T-helper 17 cell (primary cell): ENCODE measurements around the gene FBXO3. TPM values are rescaled to one million over a fixed set of nuclear protein-coding genes. Genes with fewer than 3 reads are reported as not detected.

Source experiments
- ATAC-seq: fragments of 150-1000 bp; cut with Tn5 transposase; 2 replicates; pipeline ENCODE4 v1.10.0; 2021; ENCODE audit warnings: mild to moderate bottlenecking, moderate library complexity
- DNase-seq, 3 donors: peaks; one replicate each; pipeline versions ENCODE4 v3.0.0 to v3.0.0-alpha.2; 2020 to 2021
- H3K9me3 ChIP-seq: one replicate; pipeline ENCODE4 v1.7.0; 2013; ENCODE audit warnings: low read length, mild to moderate bottlenecking; ENCODE audit not compliant: control insufficient read depth, poor library complexity, severe bottlenecking
- H3K27ac Mint-ChIP-seq: one replicate; pipeline ENCODE4 v1.8.0; 2022; ENCODE audit warnings: mild to moderate bottlenecking, moderate library complexity, mixed read lengths
- H3K27me3 Mint-ChIP-seq: one replicate; pipeline ENCODE4 v1.8.0; 2022; ENCODE audit warnings: mixed read lengths
- H3K36me3 Mint-ChIP-seq: one replicate; pipeline ENCODE4 v1.8.0; 2022; ENCODE audit warnings: low read depth, mixed read lengths
- H3K4me1 Mint-ChIP-seq: one replicate; pipeline ENCODE4 v1.8.0; 2022; ENCODE audit warnings: mild to moderate bottlenecking, mixed read lengths
- H3K4me3 Mint-ChIP-seq: one replicate; pipeline ENCODE4 v1.8.0; 2022; ENCODE audit warnings: mild to moderate bottlenecking, moderate library complexity, mixed read lengths
- total RNA-seq, 4 donors: library from RNA in 2 of 4; stranded (reverse) in 2 of 4; gene quantifications; one replicate each; pipeline ENCODE4 v1.2.3 and lab custom pipeline; 2022 to 2026

FBXO3 gene
- total RNA-seq, 2 donors from 2014 or later, result 43.9 to 57.3 TPM

DNA sequence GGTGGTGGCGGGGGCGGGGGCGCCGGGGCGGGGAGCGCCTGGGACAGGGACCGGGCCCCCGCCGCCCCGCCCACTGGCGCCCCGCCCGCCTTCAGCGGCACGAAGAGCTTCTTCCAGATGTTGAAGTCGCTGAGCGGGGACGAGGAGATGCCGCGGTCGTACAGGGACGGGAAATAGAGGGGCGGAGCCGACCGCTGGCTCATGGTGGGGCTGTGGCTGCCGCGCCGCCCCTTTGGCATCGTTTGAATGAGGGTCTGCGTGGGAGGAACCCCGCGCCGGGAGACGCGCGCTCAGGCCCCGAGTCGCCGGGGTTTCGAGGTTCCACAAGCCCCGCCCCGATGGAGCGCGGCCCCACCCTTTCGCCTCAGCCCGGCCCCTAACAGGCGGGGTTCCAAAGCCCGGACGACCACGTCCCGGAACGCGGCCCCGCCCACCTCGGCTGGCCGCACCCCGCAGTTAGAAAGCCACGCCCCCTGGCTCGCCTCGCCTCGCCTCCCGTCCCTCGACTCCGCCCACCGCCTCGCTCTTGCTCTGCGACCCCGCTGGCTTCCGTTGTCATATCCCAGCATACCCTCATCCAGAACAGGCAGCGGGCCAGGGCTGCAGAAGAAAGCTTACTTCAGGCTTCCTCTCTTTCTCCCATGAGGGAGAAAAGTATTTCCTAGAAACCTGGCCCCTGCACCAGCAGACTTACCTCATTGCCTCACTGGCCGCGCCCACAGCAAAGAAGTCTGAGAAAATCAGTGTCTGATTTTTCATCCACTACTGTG lies 73.6 kb downstream of the FBXO3 start, which contains the start of gene C11orf91:
TSS of gene C11orf91 (minus strand) at position 325 of the 770 bp plus-strand sequence. CDS start at position 239, 86 bp downstream.
- Mint-ChIP-seq H3K36me3 (peaks cover 6% of the 10 kb centered on the region), H3K4me3 (peak within 1 kb of the TSS; percentile 90), H3K4me1 (peaks cover 29% of the 10 kb centered on the region), H3K27me3 (peaks cover 19% of the 10 kb centered on the region), H3K27ac (peak within 1 kb of the TSS; percentile 45)
- peak; percentile 96 for ATAC-seq
- H3K9me3 ChIP-seq, result no peaks in the 10 kb centered on the region
- peak; percentile 95 to 98 (median 95) for DNase-seq

DNA sequence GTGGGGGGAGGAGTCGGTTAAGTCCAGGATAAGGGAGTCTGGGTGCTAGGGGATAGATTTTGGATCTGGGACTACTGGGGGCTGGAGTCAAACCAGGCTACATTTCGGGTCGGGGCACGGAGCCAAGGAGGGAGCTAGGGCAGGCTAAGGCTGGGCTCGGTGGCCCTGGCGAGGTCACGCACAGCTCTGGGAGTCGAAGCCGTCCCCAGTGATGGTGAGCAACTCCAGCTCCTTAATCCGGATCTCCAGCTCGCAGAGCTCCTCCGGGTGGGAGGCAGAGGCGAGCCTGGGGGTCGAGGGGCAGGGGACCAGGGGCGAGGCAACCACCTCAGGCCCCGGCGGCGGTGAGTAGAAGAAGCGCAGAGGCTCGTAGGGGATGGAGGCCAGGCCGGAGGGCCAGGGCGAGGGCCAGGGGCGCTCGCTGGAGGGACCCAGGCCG lies 74.2 kb downstream of the FBXO3 start:
- DNase-seq, result no peak
- peak overlapping the region; percentile 90 for H3K4me3 Mint-ChIP-seq

DNA sequence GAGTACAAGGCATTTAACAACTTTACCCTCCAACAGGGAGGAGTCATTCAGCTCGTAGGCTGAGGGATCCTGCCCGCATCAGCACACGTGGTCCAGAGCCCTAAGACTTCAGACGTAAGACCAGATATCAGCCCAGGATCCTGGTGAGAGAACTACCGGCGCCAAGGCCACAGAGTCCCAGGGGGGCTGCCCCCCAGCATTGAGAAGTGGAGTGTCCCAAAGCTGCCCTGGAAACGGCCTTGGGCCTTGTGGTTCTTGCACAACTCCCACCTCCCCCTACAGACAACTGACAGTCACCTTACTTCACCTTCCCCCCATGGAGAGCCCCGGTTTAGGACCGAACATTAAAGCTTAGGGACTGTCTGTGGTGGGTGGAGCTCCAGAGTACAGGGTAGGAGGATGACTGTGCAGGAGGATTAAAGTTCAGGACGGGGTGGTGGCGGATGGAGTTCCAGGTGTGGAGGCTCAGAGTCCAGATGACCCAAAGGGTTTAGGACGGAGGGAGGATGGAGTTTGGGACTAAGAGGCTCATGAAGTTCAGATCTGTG lies 74.7 kb downstream of the FBXO3 start:
- ATAC-seq (no peak), DNase-seq (no peak)
- Mint-ChIP-seq H3K4me1 (peaks cover 29% of the 10 kb centered on the region), H3K36me3 (peaks cover 6% of the 10 kb centered on the region), H3K4me3 (peak overlapping the region; percentile 90), H3K27me3 (peaks cover 24% of the 10 kb centered on the region), H3K27ac (no peak overlapping the region)
- H3K9me3 ChIP-seq, result no peaks in the 10 kb centered on the region

More for the DNA sequence above, 74.2 kb downstream of the FBXO3 start:
- no peak for ATAC-seq
- Mint-ChIP-seq H3K4me1 (peaks cover 29% of the 10 kb centered on the region), H3K27ac (no peak overlapping the region), H3K36me3 (peaks cover 6% of the 10 kb centered on the region), H3K27me3 (peaks cover 24% of the 10 kb centered on the region)
- H3K9me3 ChIP-seq, result no peaks in the 10 kb centered on the region

DNA sequence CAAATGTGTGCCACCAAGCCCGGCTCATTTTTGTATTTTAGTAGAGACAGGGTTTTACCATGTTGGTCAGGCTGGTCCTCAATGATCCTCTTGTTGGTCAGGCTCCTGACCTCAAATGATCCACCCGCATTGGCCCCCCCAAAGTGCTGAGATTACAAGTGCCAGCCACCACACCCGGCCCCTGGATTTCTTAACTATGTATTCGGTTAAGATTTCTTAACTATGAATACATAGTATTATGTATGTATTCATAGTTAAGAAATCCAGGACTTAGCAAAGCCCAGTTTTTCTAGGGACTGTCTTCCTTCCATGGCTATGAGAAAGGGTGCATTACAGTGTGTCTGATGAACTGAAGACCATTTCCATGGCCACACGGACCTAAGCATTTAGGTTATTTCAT lies 75.4 kb downstream of the FBXO3 start:
- no peaks in the 10 kb centered on the region for H3K9me3 ChIP-seq
- H3K27me3 Mint-ChIP-seq, result peaks cover 25% of the 10 kb centered on the region
- no peak for DNase-seq
- peaks cover 29% of the 10 kb centered on the region for H3K4me1 Mint-ChIP-seq
- no peak overlapping the region for H3K27ac Mint-ChIP-seq
- no peak for ATAC-seq
- peaks cover 6% of the 10 kb centered on the region for H3K36me3 Mint-ChIP-seq
- no peak overlapping the region for H3K4me3 Mint-ChIP-seq

DNA sequence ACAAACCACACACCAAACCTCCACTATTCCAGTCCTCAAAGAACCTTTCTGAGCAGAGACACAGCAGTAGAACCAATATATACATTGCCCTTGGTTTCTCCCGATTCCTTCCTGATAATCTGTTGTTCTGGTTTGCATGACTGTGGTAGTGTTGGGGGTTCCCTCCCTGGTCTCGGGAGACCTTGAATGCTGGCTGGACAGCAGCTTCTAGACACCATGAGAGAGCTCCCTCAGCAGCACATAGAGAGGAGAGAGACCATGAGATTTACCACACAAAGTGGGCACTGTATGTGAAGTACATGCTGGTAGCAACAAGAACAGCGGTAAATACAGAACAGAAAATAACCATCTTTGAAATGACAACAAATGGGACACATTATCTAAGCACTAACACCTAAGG lies 76.3 kb downstream of the FBXO3 start:
- Mint-ChIP-seq H3K4me1 (peaks cover 29% of the 10 kb centered on the region), H3K4me3 (no peak overlapping the region), H3K27ac (no peak overlapping the region), H3K36me3 (peaks cover 6% of the 10 kb centered on the region), H3K27me3 (peaks cover 34% of the 10 kb centered on the region)
- ATAC-seq (no peak), DNase-seq (no peak)
- H3K9me3 ChIP-seq, result no peaks in the 10 kb centered on the region

DNA sequence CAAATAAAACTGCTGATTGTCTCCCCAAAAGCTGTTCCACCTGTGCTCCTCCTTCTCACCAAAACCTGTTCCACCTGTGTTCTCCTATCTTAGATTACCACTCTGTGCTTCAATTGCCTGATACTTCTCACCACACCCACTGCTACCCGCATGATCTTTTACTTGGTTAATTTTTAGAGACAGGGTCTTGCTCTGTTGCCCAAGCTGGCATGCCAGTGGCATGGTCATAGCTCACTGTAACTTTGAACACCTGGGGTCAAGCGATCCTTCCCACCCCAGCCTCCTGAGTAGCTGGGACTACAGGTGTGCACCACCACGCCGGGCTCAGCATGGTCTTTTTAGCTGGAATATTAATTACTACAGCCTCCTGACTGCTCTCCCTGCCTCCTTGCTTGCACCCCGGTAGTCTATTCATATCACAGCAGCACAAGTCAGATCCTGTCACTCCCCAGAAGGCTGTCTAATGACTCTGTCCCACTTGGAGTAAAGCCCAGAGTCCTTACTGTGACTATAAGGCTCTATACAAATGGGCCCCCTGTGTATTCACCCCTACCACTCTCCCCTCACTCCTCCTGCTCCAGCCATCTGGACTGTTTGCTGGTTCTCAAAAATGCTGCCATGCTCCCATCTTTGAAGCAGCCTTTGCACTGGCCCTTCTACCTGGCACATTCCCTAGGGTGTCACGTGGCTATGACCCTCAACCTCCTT lies 77.2 kb downstream of the FBXO3 start:
- Mint-ChIP-seq H3K36me3 (peaks cover 6% of the 10 kb centered on the region), H3K27ac (no peak overlapping the region), H3K27me3 (peaks cover 42% of the 10 kb centered on the region), H3K4me3 (no peak overlapping the region), H3K4me1 (peaks cover 28% of the 10 kb centered on the region)
- ATAC-seq, result no peak
- no peak for DNase-seq
- no peaks in the 10 kb centered on the region for H3K9me3 ChIP-seq

DNA sequence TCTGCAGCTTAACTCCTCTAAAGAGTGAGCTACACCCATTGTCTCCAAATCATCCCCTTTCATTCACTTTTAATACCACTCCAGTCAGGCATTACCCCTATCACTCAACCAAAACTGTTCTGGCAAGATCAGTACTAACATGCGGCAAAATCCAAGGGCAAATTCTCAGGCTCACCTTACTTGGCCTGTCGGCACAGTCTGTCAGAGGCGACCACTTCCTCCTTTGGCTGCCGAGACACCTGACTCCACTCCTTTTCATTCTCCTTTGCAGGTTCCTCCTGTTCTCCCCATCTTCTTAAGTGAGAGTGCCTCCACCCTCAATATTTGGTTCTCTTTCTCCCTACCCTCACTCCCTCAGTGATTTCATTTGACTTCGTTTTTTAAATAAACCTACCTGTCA lies 77.9 kb downstream of the FBXO3 start:
- H3K27ac Mint-ChIP-seq, result no peak overlapping the region
- DNase-seq (no peak), ATAC-seq (no peak)
- peaks cover 28% of the 10 kb centered on the region for H3K4me1 Mint-ChIP-seq
- no peak overlapping the region for H3K4me3 Mint-ChIP-seq
- H3K27me3 Mint-ChIP-seq, result peaks cover 48% of the 10 kb centered on the region
- H3K9me3 ChIP-seq, result no peaks in the 10 kb centered on the region
- peaks cover 6% of the 10 kb centered on the region for H3K36me3 Mint-ChIP-seq

DNA sequence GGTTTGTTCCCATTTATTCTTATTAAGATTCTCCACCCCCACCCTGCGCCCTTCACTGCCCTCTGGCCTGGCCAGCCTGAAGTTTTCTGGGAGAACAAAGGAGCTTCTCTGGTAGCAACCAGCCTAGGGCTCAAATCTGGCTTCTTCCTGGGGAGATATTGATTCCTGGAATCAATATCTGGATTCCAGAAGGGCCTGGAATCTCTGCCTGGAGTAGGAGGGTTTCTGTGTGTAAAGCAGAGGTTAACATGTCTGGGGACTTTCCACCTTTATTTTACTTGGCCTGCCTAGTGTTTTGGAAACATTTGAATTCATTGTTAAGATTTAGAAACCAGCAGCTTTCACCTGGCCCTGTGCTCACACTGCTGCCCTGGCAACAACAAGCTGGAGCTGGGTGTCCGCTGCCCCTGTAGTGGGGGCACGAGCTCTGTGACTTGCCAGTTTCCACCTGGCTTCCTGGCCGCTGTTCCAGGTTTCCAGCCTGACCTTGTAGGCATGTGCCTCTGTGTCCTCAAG lies 79.2 kb downstream of the FBXO3 start:
- peaks cover 60% of the 10 kb centered on the region for H3K27me3 Mint-ChIP-seq
- H3K9me3 ChIP-seq, result no peaks in the 10 kb centered on the region
- H3K27ac Mint-ChIP-seq, result no peak overlapping the region
- no peak for ATAC-seq
- peaks cover 20% of the 10 kb centered on the region for H3K4me1 Mint-ChIP-seq
- H3K4me3 Mint-ChIP-seq, result no peak overlapping the region
- no peak for DNase-seq
- H3K36me3 Mint-ChIP-seq, result peaks cover 6% of the 10 kb centered on the region

DNA sequence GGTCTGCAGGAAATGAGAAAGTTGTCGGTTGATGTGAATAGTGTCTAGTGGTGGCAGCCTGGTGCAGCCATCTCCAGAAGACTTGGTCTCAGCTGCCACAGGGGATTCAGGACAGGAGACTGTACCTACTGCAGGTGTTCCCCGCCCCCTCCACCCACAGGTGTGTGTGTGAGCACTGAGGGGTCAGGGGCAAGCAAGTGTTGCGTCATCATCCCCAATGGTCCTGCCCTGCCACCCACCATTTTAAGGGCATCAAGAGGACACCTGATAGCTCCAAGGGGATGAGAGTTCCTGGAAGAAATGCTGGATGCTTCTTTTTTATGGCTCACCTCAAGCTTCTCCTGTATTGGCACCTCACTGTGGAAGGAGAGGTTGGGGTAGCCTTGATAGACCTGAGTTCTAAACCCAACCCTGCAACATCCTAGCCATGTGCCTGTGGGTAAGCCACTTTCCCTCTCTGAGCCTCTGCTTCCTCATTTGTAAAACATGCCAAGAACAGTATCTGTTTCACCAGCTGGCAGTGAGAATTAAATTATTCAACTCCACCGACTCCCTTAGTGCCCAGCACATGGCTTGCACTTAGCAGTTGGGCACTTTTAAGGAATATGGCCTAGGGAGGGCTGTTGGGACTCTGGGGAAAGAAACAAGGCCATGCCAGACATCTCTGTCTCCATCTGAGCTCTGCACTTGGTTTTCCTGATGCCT lies 79.8 kb downstream of the FBXO3 start:
- Mint-ChIP-seq H3K4me1 (peaks cover 16% of the 10 kb centered on the region), H3K27ac (no peak overlapping the region), H3K36me3 (peaks cover 6% of the 10 kb centered on the region), H3K4me3 (no peak overlapping the region), H3K27me3 (peaks cover 66% of the 10 kb centered on the region)
- DNase-seq, result no peak
- ATAC-seq, result no peak
- H3K9me3 ChIP-seq, result no peaks in the 10 kb centered on the region

DNA sequence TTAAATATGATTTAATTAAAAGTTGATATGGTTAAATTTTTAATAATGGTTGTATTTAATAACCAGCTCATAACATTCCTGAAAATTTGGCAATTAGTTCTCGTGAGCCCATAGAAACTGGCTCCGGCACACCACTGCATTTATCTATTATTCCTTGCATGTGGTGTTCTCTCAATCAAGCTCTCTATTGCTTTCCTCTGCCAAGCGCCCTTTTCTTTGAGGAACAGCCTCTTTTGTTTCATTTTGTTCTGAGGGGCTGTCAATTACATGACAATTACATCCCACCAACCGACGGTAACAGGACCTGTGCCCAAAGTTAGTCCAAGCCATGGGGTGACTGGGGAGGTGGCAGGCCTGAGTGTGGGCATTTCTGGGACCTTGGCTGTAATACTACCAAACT lies 81.8 kb downstream of the FBXO3 start:
- H3K4me3 Mint-ChIP-seq, result no peak overlapping the region
- H3K9me3 ChIP-seq, result no peaks in the 10 kb centered on the region
- no peak overlapping the region for H3K27ac Mint-ChIP-seq
- H3K36me3 Mint-ChIP-seq, result peaks cover 6% of the 10 kb centered on the region
- ATAC-seq (no peak), DNase-seq (no peak)
- H3K27me3 Mint-ChIP-seq, result peaks cover 76% of the 10 kb centered on the region
- peaks cover 15% of the 10 kb centered on the region for H3K4me1 Mint-ChIP-seq

DNA sequence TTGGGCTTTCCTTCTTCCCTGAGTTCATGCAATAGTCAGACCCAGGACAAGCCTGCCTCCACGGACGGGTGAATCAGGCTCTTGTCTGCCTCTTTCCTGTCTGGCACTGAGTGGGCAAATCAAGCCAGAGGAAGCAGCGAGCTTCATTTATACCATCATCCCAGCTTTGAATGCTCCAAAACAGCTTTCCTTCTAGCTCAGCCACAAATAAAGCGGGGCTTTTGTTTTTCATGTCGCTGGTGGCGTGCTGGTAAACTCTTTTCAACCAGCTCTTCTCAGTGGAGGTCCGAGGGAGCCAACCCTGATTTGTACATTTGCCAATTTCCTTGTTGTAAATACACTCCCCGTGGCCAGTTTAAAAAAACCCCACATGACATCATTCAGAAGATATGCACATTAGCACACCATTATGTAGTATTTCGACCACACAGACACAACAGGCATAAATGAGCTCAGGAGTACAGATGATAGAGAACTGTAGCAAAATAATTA lies 82.3 kb downstream of the FBXO3 start:
- Mint-ChIP-seq H3K27ac (no peak overlapping the region), H3K36me3 (peaks cover 6% of the 10 kb centered on the region), H3K27me3 (peaks cover 71% of the 10 kb centered on the region), H3K4me3 (no peak overlapping the region), H3K4me1 (peaks cover 13% of the 10 kb centered on the region)
- H3K9me3 ChIP-seq, result no peaks in the 10 kb centered on the region
- ATAC-seq (no peak), DNase-seq (no peak)

DNA sequence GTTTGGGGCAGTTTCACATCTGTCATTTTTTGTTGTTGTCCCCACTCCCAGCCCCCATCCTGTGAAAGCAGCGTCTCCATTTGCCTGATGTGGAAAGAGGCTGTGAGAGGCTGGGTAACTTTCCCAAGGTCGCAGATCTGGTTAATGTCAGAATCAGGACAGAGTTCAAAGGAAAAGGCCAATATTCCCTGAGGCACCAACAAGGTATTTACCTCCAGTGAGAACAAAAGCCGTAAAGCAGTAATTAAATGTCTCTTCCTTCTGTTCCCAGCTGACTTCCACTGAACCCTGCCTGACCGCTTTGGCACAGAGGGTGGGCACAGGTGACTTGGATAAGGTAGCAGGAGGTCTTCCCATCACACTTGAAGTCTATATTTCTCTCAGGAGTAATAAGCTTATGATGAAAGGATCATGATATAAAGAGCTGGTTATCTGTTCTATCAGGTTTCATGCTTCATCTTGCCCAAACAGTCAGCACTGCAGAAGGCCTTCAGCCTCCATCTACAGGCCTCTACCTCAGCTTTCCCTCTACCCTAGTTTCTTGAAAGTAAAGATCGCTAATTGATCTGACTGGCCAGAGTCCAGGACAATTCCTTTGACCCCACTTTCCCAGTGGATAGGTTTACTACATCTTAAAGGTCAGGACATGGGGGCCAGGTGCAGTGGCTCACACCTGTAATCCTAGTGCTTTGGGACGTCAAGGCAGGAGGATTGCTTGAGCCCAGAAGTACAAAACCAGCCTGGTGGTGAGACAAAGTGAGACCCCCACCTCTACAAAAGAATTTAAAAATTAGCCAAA lies 83.1 kb downstream of the FBXO3 start:
- H3K27me3 Mint-ChIP-seq, result peaks cover 66% of the 10 kb centered on the region
- DNase-seq (no peak), ATAC-seq (no peak)
- peak overlapping the region; percentile 3 for H3K27ac Mint-ChIP-seq
- H3K4me3 Mint-ChIP-seq, result no peak overlapping the region
- H3K36me3 Mint-ChIP-seq, result peaks cover 1% of the 10 kb centered on the region
- no peaks in the 10 kb centered on the region for H3K9me3 ChIP-seq
- peaks cover 7% of the 10 kb centered on the region for H3K4me1 Mint-ChIP-seq
